22Rv1 (cell line): ENCODE results near the gene DIS3L.
"Not testable (repeated sequence)": the region's sequence is repeated elsewhere in the genome, so short reads cannot be mapped to it uniquely, and the experiment has no call there.

Experiments used
- H3K27ac ChIP-seq: fragments of 450-650 bp; 2 replicates; pipeline ENCODE4 v1.5.1; 2017
- CTCF ChIP-seq: fragments of 450-650 bp; IDR thresholded peaks from 2 replicates; pipeline ENCODE4 v1.5.1; 2017; ENCODE audit warnings: mild to moderate bottlenecking
- ZFX ChIP-seq: fragments of 450-650 bp; IDR thresholded peaks from 2 replicates; pipeline ENCODE4 v1.6.1; 2017; ENCODE audit warnings: antibody characterized with exemption, borderline replicate concordance

DIS3L gene

GRCh38 chr15:66302489-66303278 is 9.3 kb downstream of the DIS3L start:
- H3K27ac ChIP-seq: no peak overlapping the region
- no peak for TF ChIP-seq ZFX
- no peak for TF ChIP-seq CTCF

GRCh38 chr15:66304425-66304824 is 11.1 kb downstream of the DIS3L start:
- not testable (repeated sequence) for H3K27ac ChIP-seq

- H3K27ac ChIP-seq: no peak overlapping the region
- no peak for TF ChIP-seq CTCF
- TF ChIP-seq ZFX: no peak
Observed at GRCh38 chr15:66306381-66306780, 13.0 kb downstream of the DIS3L start.

- TF ChIP-seq CTCF: no peak
- no peak for TF ChIP-seq ZFX
- H3K27ac ChIP-seq: no peak overlapping the region
Observed at GRCh38 chr15:66308531-66308930, 15.2 kb downstream of the DIS3L start.

- TF ChIP-seq ZFX (no peak), CTCF (no peak)
- no peak overlapping the region for H3K27ac ChIP-seq
Observed at GRCh38 chr15:66309828-66310227, 16.5 kb downstream of the DIS3L start.

GRCh38 chr15:66310786-66311185 is 17.4 kb downstream of the DIS3L start:
- no peak for TF ChIP-seq ZFX
- TF ChIP-seq CTCF: no peak

GRCh38 chr15:66312144-66312543 is 18.8 kb downstream of the DIS3L start:
- no peak overlapping the region for H3K27ac ChIP-seq
- no peak for TF ChIP-seq ZFX
- no peak for TF ChIP-seq CTCF

More at GRCh38 chr15:66310786-66311185, 17.4 kb downstream of the DIS3L start:
- no peak overlapping the region for H3K27ac ChIP-seq
